SU-DHL-6 (cell line): Measurements from ENCODE around the gene URI1.

Experiments
- CTCF ChIP-seq: fragments of 200-600 bp; sonication (generic); IDR thresholded peaks from one replicate; pipeline ENCODE4 v1.5.1; 2017; ENCODE audit warnings: antibody characterized with exemption, mild to moderate bottlenecking, low read length, moderate library complexity; ENCODE audit not compliant: insufficient read depth, poor library complexity, severe bottlenecking
- EZH2phosphoT487 ChIP-seq: fragments of 200-600 bp; sonication (generic), shearing (Covaris generic); conservative IDR thresholded peaks from 2 replicates; pipeline ENCODE4 v1.6.1; 2018; ENCODE audit warnings: mild to moderate bottlenecking, antibody characterized with exemption, low read length, moderate library complexity, mixed read lengths

DNA sequence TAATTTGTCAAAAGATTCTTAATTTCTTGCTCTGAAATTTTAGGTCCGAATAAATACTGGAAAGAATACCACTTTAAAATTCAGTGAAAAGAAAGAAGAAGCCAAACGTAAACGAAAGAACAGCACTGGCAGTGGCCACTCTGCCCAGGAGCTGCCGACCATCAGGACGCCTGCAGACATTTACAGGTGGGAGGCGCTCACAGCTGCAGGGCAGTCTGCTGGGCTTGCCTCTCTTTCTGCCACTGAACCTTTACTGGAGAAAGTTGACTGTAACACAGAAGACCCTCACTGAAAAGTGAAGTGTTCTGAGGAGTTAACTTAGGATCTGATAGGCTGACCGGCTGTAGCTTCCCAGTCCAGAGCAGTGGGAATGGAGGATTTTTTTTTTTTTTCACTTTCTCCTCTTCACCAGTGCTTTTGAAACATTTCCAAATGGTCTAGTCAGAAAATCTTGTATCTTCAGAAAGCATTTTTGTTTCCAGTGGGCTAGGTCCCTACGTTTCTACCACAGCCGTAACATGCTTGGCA, 69.1 kb downstream of the URI1 start:
- no peak for TF ChIP-seq EZH2phosphoT487
- no peak for TF ChIP-seq CTCF
